Ishikawa (cell line): ENCODE results near the gene CNBP.

ENCODE experiments used
- CEBPB ChIP-seq: IDR thresholded peaks from 2 replicates; pipeline ENCODE4 v1.6.1; 2012
- CREB1 ChIP-seq: IDR thresholded peaks from 2 replicates; pipeline ENCODE4 v1.6.1; 2012; ENCODE audit warnings: low read depth
- EGR1 ChIP-seq: IDR thresholded peaks from 2 replicates; pipeline ENCODE4 v1.6.1; 2012
- EP300 ChIP-seq: IDR thresholded peaks from 2 replicates; pipeline ENCODE4 v1.6.1; 2012; ENCODE audit warnings: borderline replicate concordance
- FOXM1 ChIP-seq: IDR thresholded peaks from 2 replicates; pipeline ENCODE4 v1.6.1; 2012; ENCODE audit warnings: low read depth, borderline replicate concordance
- NFIC ChIP-seq: IDR thresholded peaks from 2 replicates; pipeline ENCODE4 v1.6.1; 2012
- RAD21 ChIP-seq: IDR thresholded peaks from 2 replicates; pipeline ENCODE4 v1.6.1; 2012; ENCODE audit warnings: low read depth
- TAF1 ChIP-seq: IDR thresholded peaks from 2 replicates; pipeline ENCODE4 v1.6.1; 2012; ENCODE audit warnings: low read depth, mild to moderate bottlenecking
- TCF12 ChIP-seq: IDR thresholded peaks from 2 replicates; pipeline ENCODE4 v1.6.1; 2012; ENCODE audit warnings: low read depth
- TEAD4 ChIP-seq: IDR thresholded peaks from 2 replicates; pipeline ENCODE4 v1.6.1; 2012
- YY1 ChIP-seq: IDR thresholded peaks from 2 replicates; pipeline ENCODE4 v1.6.1; 2012; ENCODE audit warnings: low read depth
- TF ChIP-seq, protein P1 (sequence below): IDR thresholded peaks from 2 replicates; pipeline ENCODE4 v1.6.1; 2012; ENCODE audit warnings: low read depth, mild to moderate bottlenecking
- TF ChIP-seq, protein P2 (sequence below): IDR thresholded peaks from 2 replicates; pipeline ENCODE4 v1.6.1; 2012
- TF ChIP-seq, protein P3 (sequence below): IDR thresholded peaks from 2 replicates; pipeline ENCODE4 v1.6.1; 2012

DNA sequence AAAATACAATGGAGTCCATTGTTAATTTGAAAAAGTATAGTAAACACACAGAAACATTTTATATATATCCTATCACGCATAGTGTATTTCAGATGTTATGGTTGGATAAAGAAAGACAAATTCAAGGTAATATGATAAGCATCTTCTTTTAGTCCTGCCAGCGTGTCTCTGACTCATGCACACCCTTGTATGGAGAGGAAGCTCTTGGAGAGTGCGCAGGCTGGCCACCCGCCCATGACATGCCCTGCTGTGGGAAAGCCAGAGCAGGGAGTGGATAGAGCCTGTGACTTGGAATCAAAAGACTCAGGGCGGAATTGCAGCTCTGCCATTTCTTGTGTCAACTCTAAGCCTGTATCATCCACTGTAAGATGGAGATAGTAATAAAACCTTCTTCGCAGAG, 42.7 kb upstream of the CNBP start:
- TF ChIP-seq RAD21 = no peak
- peak; percentile 18; the same call in 1 of the 2 replicates for TF ChIP-seq EP300
- no peak for TF ChIP-seq CEBPB
- TF ChIP-seq TAF1 = no peak
- 0 out of 2 replicates have a peak, but pooled peaks have one; percentile 23 for TF ChIP-seq YY1
- TF ChIP-seq, protein P1, sequence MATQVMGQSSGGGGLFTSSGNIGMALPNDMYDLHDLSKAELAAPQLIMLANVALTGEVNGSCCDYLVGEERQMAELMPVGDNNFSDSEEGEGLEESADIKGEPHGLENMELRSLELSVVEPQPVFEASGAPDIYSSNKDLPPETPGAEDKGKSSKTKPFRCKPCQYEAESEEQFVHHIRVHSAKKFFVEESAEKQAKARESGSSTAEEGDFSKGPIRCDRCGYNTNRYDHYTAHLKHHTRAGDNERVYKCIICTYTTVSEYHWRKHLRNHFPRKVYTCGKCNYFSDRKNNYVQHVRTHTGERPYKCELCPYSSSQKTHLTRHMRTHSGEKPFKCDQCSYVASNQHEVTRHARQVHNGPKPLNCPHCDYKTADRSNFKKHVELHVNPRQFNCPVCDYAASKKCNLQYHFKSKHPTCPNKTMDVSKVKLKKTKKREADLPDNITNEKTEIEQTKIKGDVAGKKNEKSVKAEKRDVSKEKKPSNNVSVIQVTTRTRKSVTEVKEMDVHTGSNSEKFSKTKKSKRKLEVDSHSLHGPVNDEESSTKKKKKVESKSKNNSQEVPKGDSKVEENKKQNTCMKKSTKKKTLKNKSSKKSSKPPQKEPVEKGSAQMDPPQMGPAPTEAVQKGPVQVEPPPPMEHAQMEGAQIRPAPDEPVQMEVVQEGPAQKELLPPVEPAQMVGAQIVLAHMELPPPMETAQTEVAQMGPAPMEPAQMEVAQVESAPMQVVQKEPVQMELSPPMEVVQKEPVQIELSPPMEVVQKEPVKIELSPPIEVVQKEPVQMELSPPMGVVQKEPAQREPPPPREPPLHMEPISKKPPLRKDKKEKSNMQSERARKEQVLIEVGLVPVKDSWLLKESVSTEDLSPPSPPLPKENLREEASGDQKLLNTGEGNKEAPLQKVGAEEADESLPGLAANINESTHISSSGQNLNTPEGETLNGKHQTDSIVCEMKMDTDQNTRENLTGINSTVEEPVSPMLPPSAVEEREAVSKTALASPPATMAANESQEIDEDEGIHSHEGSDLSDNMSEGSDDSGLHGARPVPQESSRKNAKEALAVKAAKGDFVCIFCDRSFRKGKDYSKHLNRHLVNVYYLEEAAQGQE = no peak
- no peak for TF ChIP-seq CREB1
- TF ChIP-seq, protein P2, sequence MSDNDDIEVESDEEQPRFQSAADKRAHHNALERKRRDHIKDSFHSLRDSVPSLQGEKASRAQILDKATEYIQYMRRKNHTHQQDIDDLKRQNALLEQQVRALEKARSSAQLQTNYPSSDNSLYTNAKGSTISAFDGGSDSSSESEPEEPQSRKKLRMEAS = 0 out of 2 replicates have a peak, but pooled peaks have one; percentile 15
- TF ChIP-seq, protein P3, sequence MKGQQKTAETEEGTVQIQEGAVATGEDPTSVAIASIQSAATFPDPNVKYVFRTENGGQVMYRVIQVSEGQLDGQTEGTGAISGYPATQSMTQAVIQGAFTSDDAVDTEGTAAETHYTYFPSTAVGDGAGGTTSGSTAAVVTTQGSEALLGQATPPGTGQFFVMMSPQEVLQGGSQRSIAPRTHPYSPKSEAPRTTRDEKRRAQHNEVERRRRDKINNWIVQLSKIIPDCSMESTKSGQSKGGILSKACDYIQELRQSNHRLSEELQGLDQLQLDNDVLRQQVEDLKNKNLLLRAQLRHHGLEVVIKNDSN = no peak
- no peak for TF ChIP-seq TEAD4
- peak; percentile 45 for TF ChIP-seq NFIC
- no peak for TF ChIP-seq FOXM1
- TF ChIP-seq EGR1 = no peak
- 0 out of 2 replicates have a peak, but pooled peaks have one; percentile 36 for TF ChIP-seq TCF12
